GM18870 (cell line): ENCODE data around the gene FANCC.

Experiments
- ATAC-seq: cut with Tn5 transposase; IDR thresholded peaks from one replicate; pipeline ENCODE4 v1.9.1; 2021; ENCODE audit warnings: moderate library complexity; ENCODE audit not compliant: unreplicated experiment

The FANCC gene

DNA sequence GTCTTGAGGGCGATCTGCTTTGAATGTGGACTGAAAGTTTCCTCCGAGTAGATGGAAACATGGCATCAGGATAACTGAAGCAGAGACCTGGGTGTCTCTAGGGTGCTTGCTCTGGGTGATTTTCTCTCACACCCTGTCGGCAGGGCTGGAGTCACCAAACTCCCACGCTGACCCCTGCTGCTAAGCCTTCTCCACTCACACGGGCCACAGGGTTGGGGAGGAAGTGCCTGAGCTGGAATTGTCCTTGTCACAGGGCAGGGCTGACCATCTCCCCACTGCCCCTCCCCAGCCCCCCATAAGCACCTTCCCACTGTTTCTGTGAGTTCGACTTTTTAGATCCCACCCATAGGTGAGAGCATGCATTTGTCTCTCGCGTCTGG is 212.9 kb downstream of the FANCC start:
- ATAC-seq = no peak

DNA sequence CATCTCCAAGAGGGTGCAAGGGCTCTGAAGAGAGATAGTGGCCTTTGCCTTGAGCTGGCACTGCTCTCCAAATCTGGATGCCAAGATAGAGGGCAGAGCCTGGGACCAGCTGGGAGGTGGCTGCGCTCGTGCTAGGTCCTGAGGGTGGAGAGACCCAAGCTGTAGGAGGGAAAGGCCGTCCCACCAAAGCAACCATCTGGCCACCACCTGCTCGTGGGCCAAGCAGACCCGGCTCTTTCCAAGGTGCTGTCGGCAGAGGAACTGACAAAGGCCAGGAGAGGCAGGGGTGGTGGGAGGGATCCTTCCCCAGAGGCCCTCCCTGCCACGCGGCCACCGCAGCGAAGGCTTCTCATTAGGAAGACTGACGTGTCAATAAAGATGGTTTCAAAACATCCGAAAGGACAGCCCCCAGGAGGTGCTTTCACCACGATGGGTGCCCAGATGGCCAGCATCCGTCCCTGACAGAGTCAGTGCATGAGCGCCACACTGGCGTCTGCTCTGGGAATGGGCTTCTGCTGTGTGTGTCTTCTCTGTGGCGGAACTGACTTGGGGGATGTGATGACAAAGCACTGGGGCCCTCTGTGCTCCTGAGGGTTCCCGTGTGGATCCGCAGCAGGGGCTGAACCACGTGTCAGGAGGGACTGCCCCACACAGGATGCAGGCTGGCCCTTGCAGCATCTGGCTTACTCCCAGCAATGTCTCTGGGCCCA is 213.5 kb downstream of the FANCC start:
- no peak for ATAC-seq

DNA sequence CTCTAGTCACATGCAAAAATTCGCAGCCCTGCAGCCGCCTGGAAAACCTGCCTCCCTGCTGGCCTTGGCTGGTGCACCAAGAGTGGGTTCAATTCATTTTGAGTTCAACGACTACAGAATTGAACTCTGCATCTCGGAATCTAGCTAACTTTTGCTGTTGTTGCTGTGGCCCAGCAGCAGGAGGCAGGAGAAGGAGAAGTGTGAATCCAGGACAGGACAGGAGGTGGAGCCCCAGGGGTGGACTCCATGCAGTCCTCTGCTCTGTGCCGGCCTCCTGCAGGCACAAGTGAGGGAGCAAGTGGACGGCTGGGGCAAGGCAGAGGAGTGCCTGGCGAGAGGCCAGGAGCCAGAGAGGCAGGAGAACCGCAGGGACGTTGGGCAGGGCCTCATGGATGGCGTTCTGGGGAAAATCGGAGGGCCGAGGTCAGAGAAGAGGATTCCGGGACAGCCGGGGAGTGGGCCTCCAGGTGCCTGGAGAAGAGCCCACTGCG is 214.2 kb downstream of the FANCC start:
- no peak for ATAC-seq

DNA sequence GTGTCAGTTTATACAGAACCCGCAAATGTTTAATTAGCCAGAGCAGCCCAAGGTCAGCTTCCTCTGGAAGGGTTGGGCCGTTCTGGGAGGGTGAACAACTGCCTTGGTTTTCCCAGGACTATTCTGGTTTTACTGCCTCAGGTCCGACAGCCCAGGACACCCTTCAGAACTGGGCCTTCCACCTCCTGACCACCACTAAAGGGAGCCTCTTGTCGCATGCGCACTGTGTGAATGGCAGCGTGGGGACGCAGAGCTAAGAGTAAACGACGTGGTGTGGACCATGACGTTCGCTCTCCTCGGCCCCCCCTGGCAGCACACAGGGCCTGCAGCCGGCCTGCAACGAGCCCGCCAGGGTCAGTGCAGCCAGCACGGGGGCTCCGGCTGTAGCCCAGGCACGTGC is 214.9 kb downstream of the FANCC start:
- ATAC-seq = no peak

DNA sequence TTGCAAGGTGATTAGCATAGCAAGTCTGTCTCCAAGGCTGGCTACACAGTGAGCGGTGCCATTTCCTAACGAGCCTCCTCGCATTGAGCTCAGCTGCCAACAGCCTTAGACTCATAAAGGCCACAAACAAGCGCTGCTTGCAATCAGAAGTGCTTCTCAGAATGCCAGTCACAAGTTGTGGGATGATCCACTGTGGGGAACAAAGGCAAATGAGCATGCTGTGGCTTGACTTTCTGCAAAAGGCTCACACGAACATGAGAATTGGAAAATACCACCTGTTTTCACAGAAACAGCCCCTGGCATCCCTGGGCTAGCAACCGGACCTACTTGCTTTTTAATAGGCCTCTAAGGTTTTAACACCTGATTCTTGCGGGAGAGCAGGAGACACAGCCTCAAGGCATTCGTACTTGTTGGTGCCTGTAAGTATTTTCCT is 215.5 kb downstream of the FANCC start:
- no peak for ATAC-seq

DNA sequence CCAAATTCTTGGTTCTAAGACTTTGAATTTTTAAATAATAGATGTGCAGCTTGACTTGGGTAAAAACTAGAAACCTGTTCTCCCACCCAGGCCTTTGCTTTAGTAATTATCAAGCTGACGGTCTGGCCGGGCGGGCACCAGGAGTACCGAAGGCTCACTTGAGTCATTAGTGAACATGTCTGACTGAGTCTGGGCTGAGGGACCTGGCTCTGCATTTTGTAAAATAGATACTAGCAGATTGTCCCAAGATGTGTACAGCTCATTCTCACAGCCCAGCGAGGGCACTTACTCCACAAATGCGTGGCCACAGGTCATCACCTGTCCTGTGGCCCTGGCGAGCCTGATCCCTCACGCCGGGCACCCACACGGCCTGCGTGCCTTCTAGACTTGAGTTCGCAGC is 216.2 kb downstream of the FANCC start:
- ATAC-seq = no peak

DNA sequence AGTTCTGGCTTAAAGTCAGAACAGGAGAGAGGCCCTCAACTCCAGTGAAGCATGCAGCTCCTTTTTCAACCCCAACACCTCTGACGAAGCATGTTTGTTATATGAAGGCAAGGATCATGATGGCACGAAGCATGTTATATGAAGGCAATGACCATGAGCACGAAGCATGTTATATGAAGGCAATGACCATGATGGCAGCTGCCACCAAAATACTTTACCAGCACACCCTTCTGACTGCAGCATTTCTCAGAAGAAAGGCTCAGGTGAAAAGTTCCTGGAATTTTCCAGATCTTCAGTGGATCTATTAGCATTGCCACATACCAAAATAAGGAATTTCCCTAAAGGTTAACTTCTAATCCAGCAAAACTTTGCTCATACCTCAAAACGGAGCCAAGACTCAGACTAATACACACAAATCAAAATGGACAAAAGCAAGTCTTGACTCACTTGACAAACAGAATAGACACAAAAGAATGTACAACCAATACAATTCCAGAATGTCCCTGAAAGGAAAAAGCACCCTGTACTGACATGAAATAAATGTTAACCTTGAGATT is 217.4 kb downstream of the FANCC start:
- ATAC-seq = no peak

DNA sequence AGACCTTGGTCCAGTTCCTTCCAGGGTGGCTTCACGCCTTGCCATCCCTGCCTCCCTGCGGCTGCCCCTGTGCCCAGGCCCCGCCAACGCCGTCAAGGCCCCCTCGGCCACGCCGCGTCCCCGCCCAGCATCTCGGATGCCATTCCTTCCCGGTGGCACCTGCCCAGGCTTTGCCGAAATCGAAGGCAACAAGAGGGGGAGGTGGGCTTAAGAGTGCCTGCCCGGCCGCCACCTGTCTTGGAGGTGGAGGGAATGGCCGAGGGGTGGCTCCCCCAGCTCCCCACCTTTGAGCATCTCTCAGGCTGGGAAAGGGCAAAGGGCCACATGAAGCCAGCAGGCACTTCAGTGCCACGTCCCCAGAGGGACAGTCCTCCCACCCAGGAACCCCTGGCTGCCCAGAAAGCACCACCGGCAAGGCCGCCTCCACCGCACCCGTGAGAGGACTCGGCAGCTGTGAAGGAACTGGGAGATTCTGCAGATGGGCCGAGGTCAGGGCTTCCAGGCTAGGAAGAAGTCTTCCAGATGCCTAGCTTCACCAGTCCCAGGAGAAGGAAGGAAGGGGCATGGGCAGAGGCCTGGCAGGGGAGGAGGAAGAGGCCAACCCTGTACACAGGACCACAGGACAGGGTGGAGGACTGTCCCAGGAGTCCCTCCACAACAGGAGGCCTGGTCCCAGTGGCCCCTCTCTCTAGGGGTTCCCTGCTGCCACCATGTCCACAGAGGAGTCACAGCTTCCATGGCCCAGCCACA is 218.0 kb downstream of the FANCC start:
- no peak for ATAC-seq

DNA sequence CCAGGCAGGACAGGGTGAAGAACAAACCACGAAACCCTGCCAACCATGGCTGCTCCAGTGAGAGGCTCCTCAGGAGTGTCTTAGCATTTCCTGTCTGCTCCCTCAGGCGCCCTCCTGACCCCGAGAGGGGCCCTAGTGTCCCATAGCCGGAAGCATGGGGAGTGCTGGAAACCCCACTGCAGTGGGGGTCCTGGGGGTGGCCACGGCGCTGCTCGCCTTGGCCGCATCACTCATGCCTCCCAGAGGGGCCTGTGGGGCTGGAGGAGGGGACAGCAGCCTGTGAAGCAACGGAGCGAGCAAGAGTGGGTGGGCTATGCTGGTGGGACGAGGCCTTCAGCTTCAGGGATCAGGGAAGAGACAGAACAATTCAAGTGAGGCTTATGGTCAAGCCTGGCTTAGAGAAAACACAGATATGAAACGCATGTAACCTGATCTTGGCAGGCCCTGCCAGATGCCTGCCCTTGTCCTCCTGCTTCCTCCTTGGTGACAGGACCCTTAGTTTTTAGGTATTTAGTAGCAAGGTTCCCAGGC is 219.1 kb downstream of the FANCC start:
- no peak for ATAC-seq

DNA sequence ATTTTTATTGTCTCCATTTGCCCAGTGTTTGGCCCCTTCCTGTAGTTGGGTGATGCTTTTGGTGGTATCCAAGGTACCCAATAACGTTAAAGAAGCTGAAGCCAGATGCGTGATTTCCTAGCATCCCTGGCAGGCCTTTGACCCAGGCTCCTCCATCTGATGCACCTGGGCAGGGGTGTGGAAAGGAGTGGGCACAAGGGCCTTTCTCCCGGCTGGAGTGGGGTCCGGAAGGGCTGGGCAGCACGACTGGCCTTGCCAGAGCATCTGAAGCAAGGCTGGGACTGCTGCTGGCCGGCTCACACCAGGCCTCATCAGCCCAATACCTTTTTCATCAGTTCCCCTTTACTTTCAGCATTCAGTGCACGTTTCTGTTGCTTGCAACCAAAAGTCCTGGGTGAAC is 220.2 kb downstream of the FANCC start:
- ATAC-seq = no peak

DNA sequence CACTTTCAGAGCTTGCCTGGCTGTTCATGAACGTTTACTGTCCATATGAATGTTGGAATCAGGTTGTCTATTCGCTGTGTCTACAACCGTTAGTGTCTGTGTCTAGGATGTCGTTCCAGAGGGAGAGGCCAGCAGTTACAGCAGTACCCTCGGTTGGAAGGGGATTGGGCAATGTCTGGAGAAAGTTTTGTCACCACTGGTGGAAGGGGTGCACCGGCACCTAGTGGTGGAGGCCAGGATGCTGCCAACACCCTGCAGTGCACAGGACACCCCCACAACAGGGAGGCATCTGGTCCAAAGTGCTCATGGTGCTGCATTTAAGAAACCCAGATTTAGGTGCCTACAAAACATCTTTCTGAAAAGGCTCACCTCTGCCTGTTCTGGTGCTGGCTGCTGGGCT is 220.7 kb downstream of the FANCC start:
- ATAC-seq = no peak

DNA sequence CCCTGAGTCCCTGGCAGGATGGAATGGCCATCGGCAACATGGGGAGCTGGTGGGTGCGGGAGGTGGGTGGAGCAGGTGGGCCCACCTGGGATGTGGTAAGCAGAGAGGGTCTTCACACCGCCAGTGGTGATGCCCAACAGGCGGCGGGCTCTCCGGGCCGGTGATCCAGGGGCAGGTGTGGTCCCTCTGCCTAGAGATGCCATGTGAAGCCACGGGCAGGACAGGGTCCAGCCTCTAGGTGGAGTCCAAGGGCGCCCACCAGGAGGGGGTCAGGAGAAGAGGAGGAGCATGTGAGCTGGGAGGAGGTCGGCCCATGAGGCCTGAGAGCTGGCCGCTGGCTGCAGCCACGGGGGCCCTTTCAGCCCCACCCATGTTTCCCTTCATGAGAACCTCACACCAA is 221.1 kb downstream of the FANCC start:
- no peak for ATAC-seq

DNA sequence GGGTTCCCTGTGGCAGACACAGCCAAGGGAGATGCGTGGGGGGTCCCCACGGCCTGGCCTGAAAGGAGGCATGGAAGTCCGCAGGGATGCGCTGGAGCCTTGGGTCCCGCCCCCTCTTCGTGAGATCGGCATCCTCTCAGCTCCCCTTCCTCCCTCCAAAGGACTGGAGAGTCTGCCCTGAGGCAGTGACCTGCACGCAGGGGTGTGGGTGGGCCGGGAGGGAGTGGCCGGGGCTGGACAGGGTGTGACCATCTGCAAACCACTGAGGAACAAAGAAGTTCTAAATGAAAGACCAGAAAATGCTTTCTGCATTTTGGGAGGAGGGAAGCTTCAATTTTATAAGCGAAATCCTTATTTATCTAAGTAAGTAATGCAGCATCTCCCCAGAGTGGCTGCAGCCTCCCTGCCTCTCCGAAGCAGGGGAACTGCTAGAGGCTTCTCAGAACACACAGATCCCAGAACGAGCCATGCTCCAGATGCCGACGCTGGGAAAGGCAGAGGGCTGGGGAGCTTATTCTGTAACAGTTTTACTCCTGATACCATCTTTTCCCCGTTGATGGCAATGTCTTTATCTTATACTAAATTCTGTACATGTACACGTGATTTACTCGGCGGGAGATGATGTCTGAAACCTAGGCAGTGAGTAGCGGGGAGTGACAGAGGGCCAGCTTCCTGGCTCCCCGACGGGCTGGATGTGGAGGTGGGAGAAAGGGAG is 221.7 kb downstream of the FANCC start:
- ATAC-seq = no peak

DNA sequence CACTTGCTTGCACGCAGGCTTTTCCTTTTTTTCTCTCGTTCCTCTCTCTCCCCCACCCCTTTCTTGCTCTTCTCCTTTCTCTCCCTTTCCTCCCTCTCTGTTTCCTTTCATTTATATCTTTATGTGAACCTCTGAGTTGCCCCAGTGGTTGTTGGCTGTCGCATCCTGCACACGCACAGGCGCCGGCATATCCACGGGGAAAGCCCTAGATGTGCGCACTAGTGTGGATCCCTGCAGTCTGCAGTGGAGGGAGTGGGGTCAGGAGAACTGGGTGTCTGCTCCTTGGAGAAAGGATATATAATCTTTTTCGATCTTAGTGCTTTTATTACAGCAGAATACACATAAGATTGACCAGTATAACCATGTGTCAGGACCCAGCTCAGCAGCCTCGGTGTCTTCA is 223.5 kb downstream of the FANCC start:
- no peak for ATAC-seq

DNA sequence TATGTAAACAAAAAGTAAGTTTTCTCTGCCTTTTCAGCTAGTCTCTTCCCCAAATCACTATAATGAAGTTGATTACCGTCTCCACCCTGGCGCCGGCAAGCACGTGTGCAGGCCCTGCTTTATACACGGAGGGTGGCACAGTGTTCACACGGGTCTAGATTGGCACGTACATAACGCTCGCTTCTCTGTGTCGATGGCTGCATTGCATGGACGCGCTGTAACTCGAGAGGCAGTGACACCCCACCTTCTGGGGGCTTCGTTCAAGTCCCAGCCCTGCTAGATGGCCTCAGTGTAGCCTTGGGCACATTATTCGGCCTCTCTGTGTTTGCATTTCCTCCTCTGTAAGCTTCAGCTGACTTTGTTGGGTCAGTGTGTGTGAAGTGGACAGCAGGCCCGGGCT is 223.9 kb downstream of the FANCC start:
- ATAC-seq = no peak

DNA sequence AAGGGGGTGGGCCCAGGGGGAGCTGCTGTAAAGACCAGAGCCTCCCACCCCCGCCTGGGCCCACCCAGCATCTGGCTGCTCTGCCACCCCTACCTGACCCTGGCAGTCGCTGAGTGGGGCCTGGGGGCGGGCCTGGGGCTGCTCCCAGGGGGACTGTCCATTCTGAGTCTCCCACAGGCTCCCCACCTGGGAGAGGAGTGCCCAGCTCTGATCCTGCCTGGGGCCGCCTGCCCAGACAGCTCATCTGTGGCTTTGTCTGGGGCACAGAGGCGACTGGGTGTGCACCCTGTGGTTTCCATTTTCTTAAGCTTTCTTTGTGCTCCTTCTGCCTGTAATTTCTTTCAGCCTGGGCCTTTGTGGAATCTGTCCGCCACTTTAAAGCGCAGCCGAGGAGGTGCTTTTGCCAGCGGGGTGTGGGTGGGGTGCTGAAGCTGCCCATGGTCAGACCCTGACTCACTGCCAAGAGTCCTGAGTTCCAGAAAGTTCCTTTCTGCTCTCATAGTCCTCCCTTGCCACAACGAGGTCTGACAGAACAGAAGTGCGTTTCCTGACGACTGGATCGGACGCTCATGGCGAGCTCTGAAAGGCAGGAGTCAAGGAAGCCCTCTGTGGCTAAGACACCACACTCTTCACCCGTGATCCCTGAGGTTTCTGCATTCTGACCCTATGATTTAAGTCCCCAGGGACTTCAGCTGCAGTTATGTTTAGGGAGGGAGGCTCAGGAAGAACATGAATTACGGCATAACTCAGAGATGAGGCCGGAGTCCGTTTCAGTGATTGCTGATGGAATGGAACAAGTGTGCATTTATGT is 225.0 kb downstream of the FANCC start:
- no peak for ATAC-seq

DNA sequence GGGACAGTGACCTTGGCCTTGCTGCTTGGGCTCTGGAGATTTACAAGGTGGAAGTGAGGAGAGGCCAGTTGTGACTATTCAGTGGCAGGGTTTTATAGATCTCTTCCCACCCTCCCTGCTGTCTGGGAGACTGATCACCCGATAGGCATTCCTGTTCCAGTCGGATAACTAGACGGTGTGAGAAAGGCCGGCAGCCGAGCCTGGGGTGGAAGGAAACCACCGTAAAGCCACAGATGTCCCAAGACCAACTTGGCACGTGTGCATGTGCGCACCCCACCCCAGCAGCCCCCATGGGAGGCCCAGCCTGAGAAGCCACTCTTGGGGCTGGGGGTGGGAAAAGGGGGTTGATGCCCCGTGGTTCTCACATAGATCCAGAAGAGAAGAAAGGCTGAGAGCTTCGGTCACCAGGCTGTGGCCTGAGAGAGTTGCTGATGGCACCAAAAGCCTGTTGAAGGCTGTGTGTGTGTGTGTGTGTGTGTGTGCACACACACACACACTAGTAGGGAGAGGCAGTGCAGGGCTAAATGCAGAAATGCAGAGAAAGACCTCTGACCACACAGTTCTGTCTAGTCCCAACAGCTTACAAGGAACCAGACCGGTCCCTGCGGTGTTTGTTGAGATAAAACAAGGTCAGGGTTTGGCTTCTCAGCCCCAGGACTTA is 225.8 kb downstream of the FANCC start:
- no peak for ATAC-seq

DNA sequence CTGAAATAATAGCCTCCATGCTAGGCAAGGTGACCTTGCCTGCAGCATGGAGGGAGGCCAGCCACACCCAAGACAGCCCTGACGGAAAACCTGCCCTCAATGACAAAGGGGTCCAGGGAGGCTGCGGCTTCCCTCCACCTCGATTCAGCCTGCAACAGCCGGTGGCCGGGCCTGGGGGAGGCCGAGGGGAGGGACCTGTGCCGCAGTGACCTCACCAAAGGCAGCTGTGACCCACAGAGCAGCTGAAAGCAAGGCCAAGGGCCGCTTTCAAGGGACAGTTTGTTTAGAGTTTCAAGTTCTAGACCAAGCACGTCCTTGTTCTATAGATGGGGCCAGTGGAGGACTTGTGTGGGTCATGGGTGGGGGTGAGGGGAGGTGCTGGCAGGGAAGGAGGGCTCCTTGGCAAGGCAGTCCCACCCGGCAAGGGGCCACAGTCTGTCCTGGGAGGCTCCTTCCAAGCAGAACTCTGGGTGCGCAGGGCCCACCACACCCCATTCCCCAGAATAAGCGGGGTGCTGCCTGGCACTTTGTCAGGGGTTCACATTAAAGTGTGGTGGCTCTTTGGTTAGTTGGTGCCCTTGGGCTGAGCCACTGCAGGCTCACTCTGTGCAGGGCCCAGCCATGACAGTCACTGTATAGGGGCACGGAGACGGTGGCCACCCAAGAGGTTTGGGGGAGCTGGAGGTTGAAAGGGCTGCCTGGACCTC is 226.5 kb downstream of the FANCC start:
- no peak for ATAC-seq

DNA sequence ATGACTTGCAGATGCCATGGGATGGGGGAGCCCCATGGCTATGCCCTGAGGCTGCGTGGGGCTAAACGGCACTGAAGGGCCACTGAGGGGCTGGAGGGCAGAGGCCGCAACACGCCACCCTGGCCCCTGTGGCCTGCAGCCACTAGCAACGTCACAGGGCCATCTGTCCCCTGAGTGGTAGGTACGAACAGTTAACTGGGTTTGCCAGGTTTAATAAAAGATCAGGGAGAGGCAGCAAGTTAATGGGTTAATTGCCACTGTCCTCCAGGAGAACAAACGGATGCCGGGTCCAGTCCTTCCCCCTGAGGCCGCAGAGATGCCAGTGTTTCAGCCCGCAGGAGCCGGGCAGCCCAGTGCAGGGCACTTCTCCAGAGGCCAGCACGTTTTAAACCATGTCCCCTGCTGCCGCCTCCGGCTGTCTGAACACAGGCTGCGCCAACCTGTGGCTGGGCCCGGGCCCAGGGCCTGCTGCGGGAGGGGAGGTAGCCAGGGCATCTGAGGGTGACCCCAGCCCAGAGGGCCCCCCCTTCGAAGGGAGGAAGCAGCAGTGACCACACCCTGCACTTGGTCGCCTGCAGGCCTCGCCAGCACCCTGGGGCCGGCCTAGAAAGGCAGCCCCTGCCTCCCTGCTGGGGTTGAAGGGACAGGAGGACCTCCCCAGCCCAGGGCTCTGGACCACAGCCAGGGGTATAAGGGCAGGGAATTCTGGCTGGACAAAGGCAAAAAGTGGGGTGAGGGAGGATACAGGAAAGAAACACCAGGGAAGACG is 227.3 kb downstream of the FANCC start:
- no peak for ATAC-seq
